Astrocyte (in vitro differentiated cells and primary cell): Measurements from ENCODE around the gene NABP2.

Source experiments
- CTCF ChIP-seq: IDR thresholded peaks from 2 replicates; pipeline ENCODE4 v1.5.1; 2011; ENCODE audit warnings: low read depth, mild to moderate bottlenecking, inconsistent platforms, low read length, moderate library complexity; ENCODE audit not compliant: insufficient read depth
- EZH2 ChIP-seq: IDR thresholded peaks from 2 replicates; pipeline ENCODE4 v1.6.1; 2012; ENCODE audit warnings: mild to moderate bottlenecking, low read length, inconsistent platforms; ENCODE audit not compliant: insufficient read depth

GRCh38 chr12:56189099-56189917 lies 34.8 kb upstream of the NABP2 start, which contains the start of gene SMARCC2:
- TF ChIP-seq CTCF (peak; percentile 47), EZH2 (no peak)
